CD4-positive, alpha-beta memory T cell (primary cell): ENCODE measurements around the gene NR1D2. TPM values are rescaled to one million over a fixed set of nuclear protein-coding genes. Genes with fewer than 3 reads are reported as not detected.

ENCODE experiments used
- CTCF ChIA-PET: fragments of 350-600 bp; sonication (Branson Sonifier 250); formaldehyde crosslinking; loops from one replicate; lab custom pipeline; 2021; ENCODE audit warnings: inconsistent platforms; ENCODE audit not compliant: partially characterized antibody; lab: Charles Lee
- POLR2A ChIA-PET: fragments of 350-600 bp; sonication (Branson Sonifier 250); formaldehyde crosslinking; loops from one replicate; lab custom pipeline; 2021; ENCODE audit not compliant: partially characterized antibody; lab: Charles Lee
- DNase-seq, 5 donors: peaks; one replicate each; pipeline versions ENCODE4 v3.0.0 to v3.0.0-alpha.2; 2020 to 2022; ENCODE audit warnings: mixed read lengths in 1 of 5
- H3K27ac ChIP-seq: one replicate; pipeline ENCODE4 v1.7.0; 2013; ENCODE audit warnings: low read depth, low read length
- H3K27me3 ChIP-seq: 2 replicates; pipeline ENCODE4 v1.7.0; 2013; ENCODE audit warnings: mild to moderate bottlenecking, low read length, moderate library complexity; ENCODE audit not compliant: insufficient read depth
- H3K36me3 ChIP-seq: 2 replicates; pipeline ENCODE4 v1.7.0; 2013; ENCODE audit warnings: mild to moderate bottlenecking, low read length, moderate library complexity; ENCODE audit not compliant: insufficient read depth
- H3K4me1 ChIP-seq: 2 replicates; pipeline ENCODE4 v1.7.0; 2013; ENCODE audit warnings: mild to moderate bottlenecking, low read length, moderate library complexity; ENCODE audit not compliant: insufficient read depth
- H3K4me3 ChIP-seq, 2 donors: one replicate each; pipeline ENCODE4 v1.7.0; 2013; ENCODE audit warnings: low read length in 2 of 2, mild to moderate bottlenecking in 1 of 2
- H3K9me3 ChIP-seq, 2 donors: one replicate each; pipeline ENCODE4 v1.7.0; 2013; ENCODE audit warnings: low read length in 2 of 2, control low read depth in 1 of 2; ENCODE audit not compliant: control insufficient read depth in 1 of 2
- H3K27ac Mint-ChIP-seq, 7 donors: one replicate each; pipeline ENCODE4 v1.8.0; 2020 to 2021; ENCODE audit warnings: mixed read lengths in 7 of 7, mild to moderate bottlenecking in 6 of 7, inconsistent platforms in 3 of 7, moderate library complexity in 3 of 7
- H3K27me3 Mint-ChIP-seq, 2 donors: one replicate each; pipeline ENCODE4 v1.8.0; 2020 to 2021; ENCODE audit warnings: mixed read lengths in 2 of 2
- H3K36me3 Mint-ChIP-seq, 2 donors: one replicate each; pipeline ENCODE4 v1.8.0; 2020 to 2021; ENCODE audit warnings: mixed read lengths in 2 of 2, inconsistent platforms in 1 of 2, mild to moderate bottlenecking in 1 of 2
- H3K4me1 Mint-ChIP-seq, 4 donors: one replicate each; pipeline ENCODE4 v1.8.0; 2020 to 2021; ENCODE audit warnings: mixed read lengths in 4 of 4, mild to moderate bottlenecking in 1 of 4
- H3K4me3 Mint-ChIP-seq, 8 donors: one replicate each; pipeline ENCODE4 v1.8.0; 2020 to 2021; ENCODE audit warnings: mixed read lengths in 8 of 8, mild to moderate bottlenecking in 7 of 8, moderate library complexity in 6 of 8, inconsistent platforms in 3 of 8
- H3K9me3 Mint-ChIP-seq, 8 donors: one replicate each; pipeline ENCODE4 v1.8.0; 2020 to 2021; ENCODE audit warnings: mixed read lengths in 8 of 8, mild to moderate bottlenecking in 5 of 8, inconsistent platforms in 3 of 8, moderate library complexity in 1 of 8
- intact Hi-C: fragments of 100-400 bp; cut with micrococcal nuclease; formaldehyde crosslinking; loops from one replicate; pipeline ENCODE4 v1.15.1; 2023
- polyA plus RNA-seq, 2 donors: library from polyadenylated mRNA; unstranded; fragments of 300-500 nt; fragmentation: Illumina TruSeq; gene quantifications; one replicate each; pipeline ENCODE4 v1.2.3, GENCODE V29; 2021
- total RNA-seq, 2 experiments: library from RNA; stranded (reverse); gene quantifications; one replicate each; pipeline ENCODE4 v1.2.3, GENCODE V29; 2021

The NR1D2 gene
- total and polyA plus RNA-seq, 4 experiments from 2014 or later: 28.1 to 70.5 (median 65.2) TPM

- peaks cover 0 to 2% (median 0%) of the 10 kb centered on the region in 8 donors for H3K9me3 Mint-ChIP-seq
- peaks cover 81% of the 10 kb centered on the region for H3K4me1 ChIP-seq
- peak overlapping the region; percentile 17 for H3K27ac ChIP-seq
- DNase-seq: no peak
- H3K9me3 ChIP-seq: no peaks in the 10 kb centered on the region
- H3K27me3 Mint-ChIP-seq: no peaks in the 10 kb centered on the region
- H3K27me3 ChIP-seq: no peaks in the 10 kb centered on the region
- H3K4me3 ChIP-seq: no peak overlapping the region
- H3K4me1 Mint-ChIP-seq: peaks cover 57 to 84% (median 66%) of the 10 kb centered on the region in 4 donors
- H3K27ac Mint-ChIP-seq: peak overlapping the region in 6 of 7 donors; percentile 13 to 96 (median 80)
- peaks cover 19 to 33% of the 10 kb centered on the region in 2 donors for H3K36me3 Mint-ChIP-seq
- intact Hi-C loops: no loop called here
- peak overlapping the region; percentile 68 to 89 (median 73) for H3K4me3 Mint-ChIP-seq
- H3K36me3 ChIP-seq: peaks cover 4% of the 10 kb centered on the region
- ChIA-PET POLR2A (interaction anchor here (0.6 to 8.8 kb wide), 2 partner anchors 32 to 706 kb away, joined by 3 to 142 read pairs; partner anchors contain the start of genes NKIRAS1 and RPL15), CTCF (no interaction called here)
Measured at GRCh38 chr3:23949784-23950183, 4.7 kb downstream of the NR1D2 start.

GRCh38 chr3:23950293-23950692, 5.2 kb downstream of the NR1D2 start:
- H3K27me3 ChIP-seq: no peaks in the 10 kb centered on the region
- POLR2A ChIA-PET: interaction anchor here (8.8 kb wide), 1 partner anchor 32 kb away, joined by 142 read pairs; the partner anchor contains the start of genes NKIRAS1 and RPL15
- peak overlapping the region; percentile 17 for H3K27ac ChIP-seq
- H3K27ac Mint-ChIP-seq: peak overlapping the region; percentile 22 to 96 (median 75)
- H3K4me1 ChIP-seq: peaks cover 83% of the 10 kb centered on the region
- intact Hi-C loops: no loop called here
- no peaks in the 10 kb centered on the region for H3K9me3 ChIP-seq
- peaks cover 24 to 38% of the 10 kb centered on the region in 2 donors for H3K36me3 Mint-ChIP-seq
- peaks cover 0 to 2% (median 0%) of the 10 kb centered on the region in 8 donors for H3K9me3 Mint-ChIP-seq
- CTCF ChIA-PET: interaction anchor here (0.7 kb wide), 1 partner anchor 23 kb away, joined by 3 read pairs; no protein-coding TSS in a partner anchor
- no peaks in the 10 kb centered on the region for H3K27me3 Mint-ChIP-seq
- H3K36me3 ChIP-seq: peaks cover 7% of the 10 kb centered on the region
- peak overlapping the region; percentile 68 to 89 (median 73) for H3K4me3 Mint-ChIP-seq
- H3K4me1 Mint-ChIP-seq: peaks cover 59 to 89% (median 70%) of the 10 kb centered on the region in 4 donors
- peak in 1 of 5 donors; percentile 17 for DNase-seq
- H3K4me3 ChIP-seq: no peak overlapping the region

- H3K4me3 Mint-ChIP-seq: peak overlapping the region in 3 of 8 donors; percentile 4 to 69 (median 43)
- no peaks in the 10 kb centered on the region for H3K9me3 ChIP-seq
- ChIA-PET POLR2A (no interaction called here), CTCF (no interaction called here)
- DNase-seq: no peak
- intact Hi-C loops: no loop called here
- H3K27me3 ChIP-seq: no peaks in the 10 kb centered on the region
- H3K4me3 ChIP-seq: no peak overlapping the region
- no peaks in the 10 kb centered on the region for H3K27me3 Mint-ChIP-seq
- peak overlapping the region in 1 of 7 donors; percentile 61 for H3K27ac Mint-ChIP-seq
- peaks cover 30 to 41% of the 10 kb centered on the region in 2 donors for H3K36me3 Mint-ChIP-seq
- H3K27ac ChIP-seq: no peak overlapping the region
- peaks cover 0 to 2% (median 0%) of the 10 kb centered on the region in 8 donors for H3K9me3 Mint-ChIP-seq
- peaks cover 53 to 93% (median 72%) of the 10 kb centered on the region in 4 donors for H3K4me1 Mint-ChIP-seq
- H3K36me3 ChIP-seq: peaks cover 7% of the 10 kb centered on the region
- peaks cover 68% of the 10 kb centered on the region for H3K4me1 ChIP-seq
Measured at GRCh38 chr3:23952646-23953045, 7.6 kb downstream of the NR1D2 start.

- Mint-ChIP-seq H3K4me3 (peak overlapping the region in 3 of 8 donors; percentile 4 to 24 (median 13)), H3K4me1 (peaks cover 51 to 88% (median 69%) of the 10 kb centered on the region in 4 donors), H3K27ac (peak overlapping the region in 2 of 7 donors; percentile 24 to 65), H3K36me3 (peaks cover 25 to 42% of the 10 kb centered on the region in 2 donors), H3K9me3 (peaks cover 0 to 2% (median 0%) of the 10 kb centered on the region in 8 donors), H3K27me3 (no peaks in the 10 kb centered on the region)
- CTCF ChIA-PET: interaction anchor here (0.6 kb wide), 1 partner anchor 20 kb away, joined by 3 read pairs; no protein-coding TSS in a partner anchor
- H3K4me1 ChIP-seq: peaks cover 59% of the 10 kb centered on the region
- POLR2A ChIA-PET: interaction anchor here (0.6 to 1.0 kb wide), 2 partner anchors 37 to 1939 kb away, joined by 3 read pairs; partner anchors contain the start of genes NKIRAS1 and RPL15
- H3K9me3 ChIP-seq: no peaks in the 10 kb centered on the region
- DNase-seq: no peak
- no peak overlapping the region for H3K4me3 ChIP-seq
- intact Hi-C loops: no loop called here
- H3K27me3 ChIP-seq: no peaks in the 10 kb centered on the region
- peaks cover 7% of the 10 kb centered on the region for H3K36me3 ChIP-seq
- no peak overlapping the region for H3K27ac ChIP-seq
Measured at GRCh38 chr3:23953523-23953922, 8.4 kb downstream of the NR1D2 start.

- Mint-ChIP-seq H3K4me3 (peak overlapping the region in 1 of 8 donors; percentile 1), H3K27ac (no peak overlapping the region), H3K27me3 (no peaks in the 10 kb centered on the region), H3K4me1 (peaks cover 52 to 85% (median 68%) of the 10 kb centered on the region in 4 donors), H3K36me3 (peaks cover 26 to 46% of the 10 kb centered on the region in 2 donors), H3K9me3 (peaks cover 0 to 2% (median 0%) of the 10 kb centered on the region in 8 donors)
- H3K36me3 ChIP-seq: peaks cover 7% of the 10 kb centered on the region
- H3K4me1 ChIP-seq: peaks cover 53% of the 10 kb centered on the region
- H3K9me3 ChIP-seq: no peaks in the 10 kb centered on the region
- ChIA-PET POLR2A (no interaction called here), CTCF (no interaction called here)
- no peak for DNase-seq
- H3K4me3 ChIP-seq: no peak overlapping the region
- no peak overlapping the region for H3K27ac ChIP-seq
- no peaks in the 10 kb centered on the region for H3K27me3 ChIP-seq
- intact Hi-C loops: no loop called here
Measured at GRCh38 chr3:23954144-23954543, 9.1 kb downstream of the NR1D2 start.

- CTCF ChIA-PET: interaction anchor here (0.7 kb wide), 1 partner anchor 71 kb away, joined by 3 read pairs; no protein-coding TSS in a partner anchor
- H3K27ac Mint-ChIP-seq: peak overlapping the region in 1 of 7 donors; percentile 2
- H3K4me1 Mint-ChIP-seq: peaks cover 36 to 67% (median 53%) of the 10 kb centered on the region in 4 donors
Measured at GRCh38 chr3:23956701-23957100, 11.6 kb downstream of the NR1D2 start.

GRCh38 chr3:23959135-23959900, 14.2 kb downstream of the NR1D2 start:
- CTCF ChIA-PET: no interaction called here
- H3K4me3 ChIP-seq: no peak overlapping the region
- Mint-ChIP-seq H3K27ac (peak overlapping the region in 6 of 7 donors; percentile 7 to 75 (median 66)), H3K4me1 (peaks cover 24 to 55% (median 42%) of the 10 kb centered on the region in 4 donors), H3K27me3 (no peaks in the 10 kb centered on the region), H3K9me3 (no peaks in the 10 kb centered on the region), H3K36me3 (peaks cover 61 to 78% of the 10 kb centered on the region in 2 donors), H3K4me3 (peak overlapping the region in 1 of 8 donors; percentile 26)
- DNase-seq: no peak
- H3K27me3 ChIP-seq: no peaks in the 10 kb centered on the region
- no peak overlapping the region for H3K27ac ChIP-seq
- POLR2A ChIA-PET: no interaction called here
- intact Hi-C loops: no loop called here
- H3K9me3 ChIP-seq: no peaks in the 10 kb centered on the region
- H3K36me3 ChIP-seq: peaks cover 26% of the 10 kb centered on the region
- peaks cover 6% of the 10 kb centered on the region for H3K4me1 ChIP-seq

More at GRCh38 chr3:23956701-23957100, 11.6 kb downstream of the NR1D2 start:
- no peaks in the 10 kb centered on the region for H3K9me3 ChIP-seq
- H3K27me3 ChIP-seq: no peaks in the 10 kb centered on the region
- POLR2A ChIA-PET: interaction anchor here (1.4 kb wide), 1 partner anchor 40 kb away, joined by 3 read pairs; the partner anchor contains the start of genes NKIRAS1 and RPL15
- peak overlapping the region in 1 of 8 donors; percentile 63 for H3K4me3 Mint-ChIP-seq
- H3K36me3 ChIP-seq: peaks cover 15% of the 10 kb centered on the region
- H3K27me3 Mint-ChIP-seq: no peaks in the 10 kb centered on the region
- peaks cover 39 to 60% of the 10 kb centered on the region in 2 donors for H3K36me3 Mint-ChIP-seq
- DNase-seq: no peak
- peaks cover 29% of the 10 kb centered on the region for H3K4me1 ChIP-seq
- H3K4me3 ChIP-seq: no peak overlapping the region
- intact Hi-C loops: no loop called here
- H3K9me3 Mint-ChIP-seq: peaks cover 0 to 2% (median 0%) of the 10 kb centered on the region in 8 donors
- no peak overlapping the region for H3K27ac ChIP-seq
